Measurements from ENCODE around the gene CIAO2A. TPM values are rescaled to one million over a fixed set of nuclear protein-coding genes. Genes with fewer than 3 reads are reported as not detected.
A peak's percentile ranks its signal among the peaks of the same experiment; 100 is the strongest.

The CIAO2A gene, protein sequence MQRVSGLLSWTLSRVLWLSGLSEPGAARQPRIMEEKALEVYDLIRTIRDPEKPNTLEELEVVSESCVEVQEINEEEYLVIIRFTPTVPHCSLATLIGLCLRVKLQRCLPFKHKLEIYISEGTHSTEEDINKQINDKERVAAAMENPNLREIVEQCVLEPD
- total RNA-seq, result 52.6 and 54.4 TPM in 2 replicates
- long read RNA-seq, transcript CIAO2A-201 (5 exons, 1,105 nt), result major isoform, 22 of 29 reads
- long read RNA-seq, partial matches to known transcripts, result 0 of 29 reads
- long read RNA-seq, other reads (novel, unspliced or antisense), result 1 of 29 reads

GRCh38 chr15:64093627-64094417 lies at the start of gene CIAO2A:
Gene CIAO2A, minus strand, starts transcription at chr15:64093838. Its CDS starts 70 bp downstream, at chr15:64093768.
- Mint-ChIP-seq H3K9me3 (ENCODE audit: low read depth) (no peaks in the 10 kb centered on the region), H3K4me1 (ENCODE audit: low read depth) (peaks cover 39% of the 10 kb centered on the region), H3K36me3 (ENCODE audit: insufficient read depth) (peaks cover 6% of the 10 kb centered on the region), H3K27me3 (no peaks in the 10 kb centered on the region), H3K27ac (peak within 1 kb of the TSS; percentile 98), H3K4me3 (ENCODE audit: low read depth) (peak within 1 kb of the TSS; percentile 96)
- DNase-seq (ENCODE audit: low spot score, unreplicated experiment), result peak; percentile 70
- TF ChIP-seq CTCF (IDR thresholded peaks at IDR 0.05; ENCODE audit: unreplicated experiment), result no peak

GRCh38 chr15:64143276-64143675 lies 49.6 kb upstream of the CIAO2A start:
- H3K4me3 Mint-ChIP-seq (ENCODE audit: low read depth), result no peak overlapping the region
- peaks cover 7% of the 10 kb centered on the region for H3K36me3 Mint-ChIP-seq (ENCODE audit: insufficient read depth)
- TF ChIP-seq CTCF (IDR thresholded peaks at IDR 0.05; ENCODE audit: unreplicated experiment), result no peak
- DNase-seq (ENCODE audit: low spot score, unreplicated experiment), result no peak
- H3K4me1 Mint-ChIP-seq (ENCODE audit: low read depth), result peaks cover 16% of the 10 kb centered on the region
- no peak overlapping the region for H3K27ac Mint-ChIP-seq
- H3K27me3 Mint-ChIP-seq, result no peaks in the 10 kb centered on the region
- H3K9me3 Mint-ChIP-seq (ENCODE audit: low read depth), result no peaks in the 10 kb centered on the region

DNA sequence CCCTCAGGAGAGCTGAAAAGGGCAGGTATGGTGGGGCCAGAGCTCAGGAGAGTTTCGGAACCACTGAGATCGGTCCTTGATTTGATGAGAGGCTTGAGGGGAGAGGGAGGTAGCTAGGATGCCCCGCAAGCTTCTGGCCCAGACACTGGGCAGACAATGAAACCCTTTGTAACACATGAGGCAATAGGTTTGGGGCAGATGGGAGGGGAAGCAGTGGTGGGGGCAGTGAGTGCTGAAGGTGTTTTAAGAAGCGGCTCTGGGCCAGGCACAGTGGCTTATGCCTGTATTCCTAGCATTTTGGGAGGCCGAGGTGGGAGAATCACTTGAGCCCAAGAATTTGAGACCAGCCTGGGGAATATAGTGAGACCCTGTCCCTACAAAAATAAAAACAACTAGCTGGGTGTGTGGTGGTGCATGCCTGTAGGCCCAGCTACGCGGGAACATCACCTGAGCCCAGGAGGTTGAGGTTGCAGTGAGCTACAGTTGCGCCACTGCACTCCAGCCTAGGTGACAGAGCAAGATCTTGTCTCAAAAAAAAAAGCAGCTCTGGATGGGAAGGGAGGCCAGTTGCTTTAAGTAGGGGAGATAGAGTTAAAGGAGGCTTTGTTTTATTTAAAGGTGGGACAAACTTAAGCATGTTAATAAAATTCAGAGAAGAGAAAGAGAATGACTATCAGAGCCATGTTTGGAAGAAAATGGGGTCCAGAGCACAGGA lies 48.3 kb upstream of the CIAO2A start:
- H3K27me3 Mint-ChIP-seq, result no peaks in the 10 kb centered on the region
- no peak for TF ChIP-seq CTCF (IDR thresholded peaks at IDR 0.05; ENCODE audit: unreplicated experiment)
- peaks cover 10% of the 10 kb centered on the region for H3K36me3 Mint-ChIP-seq (ENCODE audit: insufficient read depth)
- no peak for DNase-seq (ENCODE audit: low spot score, unreplicated experiment)
- H3K4me1 Mint-ChIP-seq (ENCODE audit: low read depth), result peaks cover 12% of the 10 kb centered on the region
- H3K27ac Mint-ChIP-seq, result peak overlapping the region; percentile 48
- no peak overlapping the region for H3K4me3 Mint-ChIP-seq (ENCODE audit: low read depth)
- no peaks in the 10 kb centered on the region for H3K9me3 Mint-ChIP-seq (ENCODE audit: low read depth)

- no peaks in the 10 kb centered on the region for H3K27me3 Mint-ChIP-seq
Measured at GRCh38 chr15:64138331-64138941, 44.8 kb upstream of the CIAO2A start.

More at GRCh38 chr15:64138331-64138941, 44.8 kb upstream of the CIAO2A start:
- H3K9me3 Mint-ChIP-seq (ENCODE audit: low read depth), result no peaks in the 10 kb centered on the region
- peaks cover 10% of the 10 kb centered on the region for H3K36me3 Mint-ChIP-seq (ENCODE audit: insufficient read depth)
- DNase-seq (ENCODE audit: low spot score, unreplicated experiment), result no peak
- no peak overlapping the region for H3K4me3 Mint-ChIP-seq (ENCODE audit: low read depth)
- peaks cover 2% of the 10 kb centered on the region for H3K4me1 Mint-ChIP-seq (ENCODE audit: low read depth)
- no peak for TF ChIP-seq CTCF (IDR thresholded peaks at IDR 0.05; ENCODE audit: unreplicated experiment)
- no peak overlapping the region for H3K27ac Mint-ChIP-seq
